Stomach (tissue), 9 donors: ENCODE results near the gene SYS1. TPM values are rescaled to one million over a fixed set of nuclear protein-coding genes. Genes with fewer than 3 reads are reported as not detected.
A peak's percentile ranks its signal among the peaks of the same experiment; 100 is the strongest.

ENCODE experiments used
- DNase-seq, 2 donors: peaks; one replicate each; pipeline versions ENCODE4 v3.0.0 to v3.0.0-alpha.2; 2013 to 2019
- H3K27ac ChIP-seq, 5 donors: fragments of 200-600 bp in 4 of 5; sonication (generic) in 4 of 5; one replicate each; pipeline ENCODE4 v1.5.1; 2013 to 2019; ENCODE audit warnings: mild to moderate bottlenecking in 1 of 5, moderate library complexity in 1 of 5
- H3K27me3 ChIP-seq, 3 donors: fragments of 200-600 bp; sonication (generic); one replicate each; pipeline ENCODE4 v1.5.1; 2017 to 2019; ENCODE audit warnings: mixed run types in 1 of 3
- H3K36me3 ChIP-seq, 4 donors: fragments of 200-600 bp; sonication (generic); 1 replicate in 3 of 4; 2 replicates in 1 of 4; pipeline ENCODE4 v1.5.1; 2016 to 2019
- H3K4me1 ChIP-seq, 4 donors: fragments of 200-600 bp; sonication (generic); one replicate each; pipeline ENCODE4 v1.5.1; 2016 to 2019
- H3K4me3 ChIP-seq, 4 donors: fragments of 200-600 bp; sonication (generic) in 3 of 4; one replicate each; pipeline ENCODE4 v1.5.1; 2016 to 2019; ENCODE audit warnings: mild to moderate bottlenecking in 1 of 4
- H3K9me3 ChIP-seq, 4 donors: fragments of 200-600 bp; sonication (generic); one replicate each; pipeline ENCODE4 v1.5.1; 2016 to 2019
- CTCF ChIP-seq, 7 experiments: fragments of 450-650 bp in 4 of 7; fragments of 200-600 bp in 3 of 7; sonication (generic) in 3 of 7; IDR thresholded peaks; one replicate each; pipeline ENCODE4 v1.5.1; 2016 to 2019; ENCODE audit warnings: antibody characterized with exemption in 7 of 7, control low read depth in 2 of 7, mild to moderate bottlenecking in 1 of 7
- EP300 ChIP-seq: sonication (generic); formaldehyde crosslinking; IDR thresholded peaks from one replicate; pipeline ENCODE4 v1.6.1; 2017; ENCODE audit warnings: antibody characterized with exemption
- POLR2A ChIP-seq, 4 donors: fragments of 450-650 bp; IDR thresholded peaks; one replicate each; pipeline ENCODE4 v1.6.1; 2016; ENCODE audit warnings: antibody characterized with exemption in 4 of 4, control low read depth in 2 of 4, mild to moderate bottlenecking in 1 of 4, moderate library complexity in 1 of 4
- POLR2AphosphoS5 ChIP-seq, 3 donors: sonication (generic); formaldehyde crosslinking; IDR thresholded peaks; one replicate each; pipeline ENCODE4 v1.6.1; 2016; ENCODE audit warnings: antibody characterized with exemption in 3 of 3
- WGBS, 5 donors: extraction: QIAGEN DNeasy Blood & Tissue Kit in 3 of 5; methylation state at CpG; one replicate each; pipeline versions ENCODE4 v1.1.5 to v1.1.7; 2013 to 2018; 5-methylcytosine and 5-hydroxymethylcytosine counted together
- intact Hi-C: fragments of 100-400 bp; cut with DNase I; formaldehyde crosslinking; loops from one replicate; pipeline ENCODE4 v1.15.1; 2023; ENCODE audit warnings: low total_unique reads
- polyA plus RNA-seq, 3 donors: library from polyadenylated mRNA; stranded (reverse); fragments of 200-250 nt; gene quantifications; one replicate each; pipeline ENCODE4 v1.2.3, GENCODE V29; 2013
- total RNA-seq, 5 donors: library from RNA; depleted of rRNA; stranded (reverse); fragments of >200 nt; gene quantifications; one replicate each; pipeline versions ENCODE4 v1.1.0 to v1.2.3, GENCODE V29; 2014 to 2016
- donor health status: healthy with polysubstance abuse.
- donor health status: Bipolar disorder and iron deficiency.
- donor health status: healthy.

The SYS1 gene
- total and polyA plus RNA-seq, 8 donors: 11.2 to 119 (median 21.5) TPM

DNA sequence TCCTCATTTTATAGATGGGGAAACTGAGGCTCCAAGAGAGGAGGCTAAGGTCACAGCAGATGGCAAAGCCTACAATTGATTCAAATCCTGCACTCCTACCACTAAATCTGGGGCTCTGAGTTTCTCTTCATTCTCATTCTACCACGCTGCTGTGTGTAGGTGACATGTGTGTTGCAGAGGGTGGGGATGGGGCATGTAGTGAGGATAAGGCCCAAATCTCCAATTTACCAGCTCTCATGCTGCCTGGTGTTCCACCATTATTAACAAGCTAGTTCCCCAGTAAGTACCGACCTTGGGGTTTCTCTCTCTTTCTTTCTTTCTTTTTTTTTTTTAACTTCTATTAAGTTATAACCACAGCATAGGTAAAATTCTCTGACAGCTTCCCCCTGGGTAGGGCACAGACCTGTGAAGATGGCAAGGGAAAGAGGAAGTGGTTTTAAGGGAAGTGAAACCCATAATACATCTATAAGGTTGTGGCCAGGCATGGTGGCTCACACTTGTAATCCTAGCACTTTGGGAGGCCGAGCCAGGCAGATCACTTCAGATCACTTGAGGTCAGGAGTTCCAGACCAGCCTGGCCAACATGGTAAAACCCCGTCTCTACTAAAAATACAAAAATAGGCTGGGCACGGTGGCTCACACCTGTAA, 41.9 kb upstream of the SYS1 start:
- Histone ChIP-seq H3K9me3 (no peaks in the 10 kb centered on the region), H3K27ac (peak overlapping the region in 2 of 5 donors; percentile 14 to 34), H3K36me3 (peaks cover 6 to 19% (median 17%) of the 10 kb centered on the region in 4 donors), H3K4me3 (no peak overlapping the region), H3K27me3 (peaks cover 0 to 21% (median 15%) of the 10 kb centered on the region in 3 donors), H3K4me1 (peaks cover 3 to 41% (median 11%) of the 10 kb centered on the region in 4 donors)
- DNase-seq: peak in 1 of 2 donors; percentile 28
- intact Hi-C loops: no loop called here
- no peak for TF ChIP-seq CTCF (IDR thresholded peaks at IDR 0.05)
- no peak for TF ChIP-seq POLR2AphosphoS5 (IDR thresholded peaks at IDR 0.05)
- no peak for TF ChIP-seq EP300
- TF ChIP-seq POLR2A (IDR thresholded peaks at IDR 0.05): no peak
- 66 to 87% (median 80%) methylated on average over 5 of the region's 5 CpGs for WGBS, 5 donors

- H3K27ac ChIP-seq: peak overlapping the region in 3 of 5 donors; percentile 31 to 62 (median 53)
- intact Hi-C loops: no loop called here
- TF ChIP-seq POLR2A (IDR thresholded peaks at IDR 0.05): no peak
- peak in 1 of 3 donors; percentile 44 for TF ChIP-seq POLR2AphosphoS5 (IDR thresholded peaks at IDR 0.05)
- peak in 4 of 7 experiments; percentile 16 to 58 (median 22) for TF ChIP-seq CTCF (IDR thresholded peaks at IDR 0.05)
- no peak for TF ChIP-seq EP300
- H3K27me3 ChIP-seq: peaks cover 0 to 2% (median 0%) of the 10 kb centered on the region in 3 donors
- no peak overlapping the region for H3K4me3 ChIP-seq
- H3K36me3 ChIP-seq: peaks cover 21 to 37% (median 35%) of the 10 kb centered on the region in 4 donors
- H3K4me1 ChIP-seq: peaks cover 3 to 41% (median 7%) of the 10 kb centered on the region in 4 donors
- H3K9me3 ChIP-seq: no peaks in the 10 kb centered on the region
- 38 to 48% (median 42%) methylated on average over 6 to 7 of the region's 7 CpGs for WGBS, 5 donors
- DNase-seq: peak; percentile 70 to 74
These were observed 40.0 kb upstream of the SYS1 start for GRCh38 chr20:45322952-45323383.

DNA sequence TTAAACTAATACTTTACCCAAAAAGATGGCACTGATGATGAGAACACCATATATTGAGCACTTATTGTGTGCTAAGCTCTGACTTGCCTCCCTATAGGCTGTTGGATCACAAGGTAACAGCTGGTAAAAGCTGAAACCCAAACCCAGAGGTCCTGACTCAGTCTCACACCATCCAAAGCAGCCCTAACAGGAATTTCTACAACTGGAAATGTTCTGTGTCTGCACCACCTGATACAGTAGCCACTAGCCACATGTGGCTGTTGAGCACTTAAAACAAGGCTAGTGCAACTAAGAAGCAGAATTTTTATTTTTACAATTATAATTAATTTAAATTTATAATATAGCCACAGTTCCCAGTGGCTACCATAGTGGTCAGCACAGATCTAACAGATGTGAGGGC, 39.2 kb upstream of the SYS1 start:
- TF ChIP-seq EP300 (no peak), POLR2AphosphoS5 (IDR thresholded peaks at IDR 0.05) (peak in 1 of 3 donors; percentile 3)
- peaks cover 28 to 45% (median 43%) of the 10 kb centered on the region in 4 donors for H3K36me3 ChIP-seq
- intact Hi-C loops: no loop called here
- no peak for DNase-seq
- no peaks in the 10 kb centered on the region for H3K27me3 ChIP-seq
- no peaks in the 10 kb centered on the region for H3K9me3 ChIP-seq
- H3K27ac ChIP-seq: peak overlapping the region in 3 of 5 donors; percentile 23 to 53 (median 31)
- H3K4me3 ChIP-seq: no peak overlapping the region
- H3K4me1 ChIP-seq: peaks cover 4 to 41% (median 7%) of the 10 kb centered on the region in 4 donors

DNA sequence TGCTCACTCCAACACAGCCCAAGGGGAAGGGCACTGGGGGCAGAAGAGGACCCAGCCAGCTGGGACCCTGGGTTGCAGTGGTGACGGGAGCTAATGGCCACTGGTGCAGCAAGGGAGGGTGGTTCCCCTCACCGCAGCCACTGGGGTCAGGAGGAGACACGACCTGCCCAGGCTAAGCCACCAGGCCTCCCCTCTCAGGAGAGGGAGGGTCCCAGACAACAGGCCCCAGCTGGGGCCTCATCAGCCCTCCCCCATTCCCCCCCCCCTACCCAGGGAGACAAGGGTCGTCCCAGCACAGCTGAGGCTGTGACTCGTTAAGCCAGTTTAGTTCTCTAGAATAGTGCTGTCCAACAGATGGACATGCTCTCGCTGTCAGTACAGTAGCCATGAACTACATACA, 37.6 kb upstream of the SYS1 start:
- H3K27me3 ChIP-seq: no peaks in the 10 kb centered on the region
- DNase-seq: no peak
- no peak overlapping the region for H3K4me3 ChIP-seq
- H3K27ac ChIP-seq: peak overlapping the region in 4 of 5 donors; percentile 6 to 31 (median 24)
- 40 to 61% (median 55%) methylated on average over 3 to 6 of the region's 6 CpGs for WGBS, 5 donors
- intact Hi-C loops: no loop called here
- TF ChIP-seq CTCF (IDR thresholded peaks at IDR 0.05): no peak
- no peak for TF ChIP-seq POLR2AphosphoS5 (IDR thresholded peaks at IDR 0.05)
- no peak for TF ChIP-seq EP300
- no peak for TF ChIP-seq POLR2A (IDR thresholded peaks at IDR 0.05)
- H3K36me3 ChIP-seq: peaks cover 39 to 61% (median 59%) of the 10 kb centered on the region in 4 donors
- no peaks in the 10 kb centered on the region for H3K9me3 ChIP-seq
- H3K4me1 ChIP-seq: peaks cover 0 to 45% (median 16%) of the 10 kb centered on the region in 4 donors

DNA sequence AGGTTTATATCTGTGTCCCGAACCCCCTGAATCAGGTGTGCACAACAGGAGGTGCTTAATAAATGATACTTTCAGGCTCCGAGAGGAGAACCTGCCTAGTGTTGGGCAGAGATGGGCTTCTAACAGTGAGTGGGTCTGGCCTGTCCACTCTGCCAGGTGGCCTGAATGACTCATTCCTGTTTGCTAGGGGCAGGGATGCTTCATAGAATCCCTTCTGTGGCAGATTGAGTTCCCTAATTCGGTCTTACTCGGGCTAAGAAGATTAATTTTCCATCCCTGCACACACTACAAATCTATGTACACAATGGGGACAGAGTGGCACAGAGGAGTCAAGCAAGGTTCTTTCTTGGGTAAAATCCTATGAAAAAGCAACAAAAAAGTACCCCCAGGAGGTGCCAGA, 34.5 kb upstream of the SYS1 start:
- TF ChIP-seq CTCF (IDR thresholded peaks at IDR 0.05) (no peak), POLR2A (IDR thresholded peaks at IDR 0.05) (no peak), POLR2AphosphoS5 (IDR thresholded peaks at IDR 0.05) (no peak), EP300 (no peak)
- DNase-seq: no peak
- H3K27me3 ChIP-seq: no peaks in the 10 kb centered on the region
- H3K4me3 ChIP-seq: no peak overlapping the region
- no peaks in the 10 kb centered on the region for H3K9me3 ChIP-seq
- WGBS, 5 donors: 69 to 91% (median 83%) methylated on average over 4 of the region's 4 CpGs
- peaks cover 5 to 46% (median 29%) of the 10 kb centered on the region in 4 donors for H3K4me1 ChIP-seq
- peak overlapping the region in 4 of 5 donors; percentile 35 to 63 (median 48) for H3K27ac ChIP-seq
- H3K36me3 ChIP-seq: peaks cover 68 to 92% (median 90%) of the 10 kb centered on the region in 4 donors
- intact Hi-C loops: no loop called here
